Measurements from ENCODE around the gene GARNL3. TPM values are rescaled to one million over a fixed set of nuclear protein-coding genes. Genes with fewer than 3 reads are reported as not detected.

GARNL3 gene
- total and polyA plus RNA-seq, 2 donors from 2014 or later, result 2.6 to 10.2 TPM

- intact Hi-C loops (cut with DNase I), result no loop called here
- no peak for FAIRE-seq
These were observed 133.2 kb downstream of the GARNL3 start for GRCh38 chr9:127397646-127398274.

GRCh38 chr9:127398275-127398647, 133.7 kb downstream of the GARNL3 start:
- peak overlapping the region; percentile 39 to 59 (median 55) for H3K4me3 ChIP-seq (ENCODE audit: low read length in 3 of 3)
- peak overlapping the region in 2 of 3 donors; percentile 29 to 58 for H3K9ac ChIP-seq (ENCODE audit: low read length in 3 of 3)
- intact Hi-C loops (cut with DNase I), result no loop called here
- peaks cover 0 to 17% (median 9%) of the 10 kb centered on the region in 3 donors for H3K4me1 ChIP-seq (ENCODE audit: control insufficient read depth in 2 of 3, insufficient read depth in 2 of 3, low read depth in 1 of 3, low read length in 3 of 3)
- H3K36me3 ChIP-seq (ENCODE audit: control insufficient read depth in 2 of 3, insufficient read depth in 3 of 3, low read length in 3 of 3), result peaks cover 0 to 2% (median 0%) of the 10 kb centered on the region in 3 donors
- DNase-seq, result no peak
- H3K27ac ChIP-seq (ENCODE audit: low read depth in 2 of 2, low read length in 2 of 2), result no peak overlapping the region
- no peak for FAIRE-seq
- H3K9me3 ChIP-seq (ENCODE audit: control insufficient read depth in 2 of 3, insufficient read depth in 1 of 3, low read length in 3 of 3), result no peaks in the 10 kb centered on the region
- H3K27me3 ChIP-seq (ENCODE audit: control insufficient read depth, insufficient read depth, low read length), result no peaks in the 10 kb centered on the region
- TF ChIP-seq CTCF (IDR thresholded peaks at IDR 0.05; ENCODE audit: borderline replicate concordance, extremely low read depth, insufficient read depth), result no peak

More at GRCh38 chr9:127397646-127398274, 133.2 kb downstream of the GARNL3 start:
- peak; percentile 68 to 86 (median 74) for DNase-seq
- Histone ChIP-seq H3K27ac (ENCODE audit: low read depth in 2 of 2, low read length in 2 of 2) (peak overlapping the region; percentile 60 to 67), H3K36me3 (ENCODE audit: control insufficient read depth in 2 of 3, insufficient read depth in 3 of 3, low read length in 3 of 3) (peaks cover 0 to 2% (median 0%) of the 10 kb centered on the region in 3 donors), H3K9ac (ENCODE audit: low read length in 3 of 3) (peak overlapping the region in 2 of 3 donors; percentile 29 to 58), H3K4me1 (ENCODE audit: control insufficient read depth in 2 of 3, insufficient read depth in 2 of 3, low read depth in 1 of 3, low read length in 3 of 3) (peaks cover 0 to 17% (median 9%) of the 10 kb centered on the region in 3 donors), H3K9me3 (ENCODE audit: control insufficient read depth in 2 of 3, insufficient read depth in 1 of 3, low read length in 3 of 3) (no peaks in the 10 kb centered on the region), H3K27me3 (ENCODE audit: control insufficient read depth, insufficient read depth, low read length) (no peaks in the 10 kb centered on the region), H3K4me3 (ENCODE audit: low read length in 3 of 3) (peak overlapping the region; percentile 39 to 59 (median 55))
- peak; percentile 29 for TF ChIP-seq CTCF (IDR thresholded peaks at IDR 0.05; ENCODE audit: borderline replicate concordance, extremely low read depth, insufficient read depth)

- intact Hi-C loops (cut with DNase I), result no loop called here
- FAIRE-seq (no peak), DNase-seq (no peak)
- Histone ChIP-seq H3K9me3 (ENCODE audit: control insufficient read depth in 2 of 3, insufficient read depth in 1 of 3, low read length in 3 of 3) (no peaks in the 10 kb centered on the region), H3K27ac (ENCODE audit: low read depth in 2 of 2, low read length in 2 of 2) (no peak overlapping the region), H3K27me3 (ENCODE audit: control insufficient read depth, insufficient read depth, low read length) (no peaks in the 10 kb centered on the region), H3K36me3 (ENCODE audit: control insufficient read depth in 2 of 3, insufficient read depth in 3 of 3, low read length in 3 of 3) (peaks cover 0 to 2% (median under 1%) of the 10 kb centered on the region in 3 donors), H3K4me3 (ENCODE audit: low read length in 3 of 3) (peak overlapping the region in 1 of 3 donors; percentile 59), H3K9ac (ENCODE audit: low read length in 3 of 3) (peak overlapping the region in 1 of 3 donors; percentile 58), H3K4me1 (ENCODE audit: control insufficient read depth in 2 of 3, insufficient read depth in 2 of 3, low read depth in 1 of 3, low read length in 3 of 3) (peaks cover 0 to 17% (median 9%) of the 10 kb centered on the region in 3 donors)
- no peak for TF ChIP-seq CTCF (IDR thresholded peaks at IDR 0.05; ENCODE audit: borderline replicate concordance, extremely low read depth, insufficient read depth)
These were observed 134.3 kb downstream of the GARNL3 start for GRCh38 chr9:127398715-127399400.
